K562 (cell line): ENCODE measurements around the gene MAP3K2. TPM values are rescaled to one million over a fixed set of nuclear protein-coding genes. Genes with fewer than 3 reads are reported as not detected.

Source experiments
- BHLHE40 ChIP-seq: IDR thresholded peaks from 2 replicates; pipeline ENCODE4 v1.6.1; 2011; ENCODE audit warnings: low read length, improper control_type of control experiment
- DPF2 ChIP-seq: fragments of 450-650 bp; IDR thresholded peaks from 2 replicates; pipeline ENCODE4 v1.6.1; 2016
- E2F5 ChIP-seq: sonication (generic); formaldehyde crosslinking; IDR thresholded peaks from 2 replicates; pipeline ENCODE4 v1.8.0; 2022; ENCODE audit warnings: mild to moderate bottlenecking, missing genetic modification reagents
- EP300 ChIP-seq: IDR thresholded peaks from 2 replicates; pipeline ENCODE4 v1.6.1; 2012; ENCODE audit warnings: low read length, improper control_type of control experiment
- ETV6 ChIP-seq, 3 experiments: fragments of 150-350 bp in 1 of 3; sonication (generic) in 1 of 3; formaldehyde crosslinking in 1 of 3; IDR thresholded peaks; 2 replicates each; pipeline versions ENCODE4 v1.6.1 to v1.8.0; 2014 to 2022; ENCODE audit warnings: borderline replicate concordance in 2 of 3, low read depth in 2 of 3, antibody characterized with exemption in 1 of 3, low read length in 1 of 3, mild to moderate bottlenecking in 1 of 3, missing genetic modification reagents in 1 of 3
- HMGN3 ChIP-seq: IDR thresholded peaks from 2 replicates; pipeline ENCODE4 v1.6.1; 2011; ENCODE audit warnings: borderline replicate concordance, low read depth, mild to moderate bottlenecking, mixed read lengths, low read length; ENCODE audit not compliant: insufficient read length; ENCODE audit errors: extremely low read depth
- KDM5B ChIP-seq: fragments of 200-600 bp; sonication (generic); IDR thresholded peaks from 2 replicates; pipeline ENCODE4 v1.6.1; 2012; ENCODE audit warnings: low read depth, mild to moderate bottlenecking, moderate library complexity, low read length, control low read depth, inconsistent platforms; ENCODE audit not compliant: insufficient replicate concordance
- MYNN ChIP-seq, 2 experiments: sonication (generic); formaldehyde crosslinking in 1 of 2; IDR thresholded peaks; 2 replicates each; pipeline versions ENCODE4 v1.5.0 to v1.6.1; 2016 to 2020; ENCODE audit warnings: antibody characterized with exemption in 1 of 2, missing genetic modification reagents in 1 of 2
- PCBP1 ChIP-seq: fragments of 200-400 bp; formaldehyde crosslinking; IDR thresholded peaks from 2 replicates; pipeline ENCODE4 v1.6.1; 2018; ENCODE audit warnings: mild to moderate bottlenecking, low read depth, low read length; ENCODE audit not compliant: poor library complexity, severe bottlenecking
- PPARD ChIP-seq: fragments of 250-450 bp; sonication (Bioruptor Pico); IDR thresholded peaks from 2 replicates; pipeline ENCODE4 v1.8.0; 2022; ENCODE audit warnings: inconsistent platforms, mild to moderate bottlenecking, moderate library complexity
- SMARCE1 ChIP-seq: fragments of 450-650 bp; IDR thresholded peaks from 2 replicates; pipeline ENCODE4 v1.7.1; 2016; ENCODE audit warnings: mild to moderate bottlenecking
- TRIM28 ChIP-seq: fragments of 450-650 bp; IDR thresholded peaks from 2 replicates; pipeline ENCODE4 v1.6.1; 2017
- ZBTB5 ChIP-seq: fragments of 450-650 bp; IDR thresholded peaks from 2 replicates; pipeline ENCODE4 v1.6.1; 2017; ENCODE audit warnings: antibody characterized with exemption
- ZNF212 ChIP-seq: fragments of 450-650 bp; formaldehyde crosslinking; IDR thresholded peaks from 2 replicates; pipeline ENCODE4 v1.4.0; 2020; ENCODE audit warnings: mild to moderate bottlenecking
- ZNF24 ChIP-seq: fragments of 450-650 bp; IDR thresholded peaks from 2 replicates; pipeline ENCODE4 v1.6.1; 2016
- ZNF668 ChIP-seq: fragments of 250-450 bp; sonication (Bioruptor Pico); IDR thresholded peaks from 2 replicates; pipeline ENCODE4 v1.8.0; 2022; ENCODE audit warnings: mild to moderate bottlenecking, inconsistent platforms
- polyA plus RNA-seq, 8 experiments: library from polyadenylated mRNA; depleted of rRNA in 4 of 8; stranded (reverse) in 5 of 8; unstranded in 3 of 8; fragments of >200 nt; fragmentation: Nextera tagmentation in 2 of 8; fragmentation: Illumina TruSeq in 1 of 8; extraction: Ambion mirVana in 2 of 8; extraction: Trizol in 1 of 8; gene quantifications; 2 replicates each; pipeline versions ENCODE4 v1.2.1 to v1.2.3, GENCODE V29; 2011 to 2014; ENCODE audit warnings: inconsistent platforms in 1 of 8, missing spikeins in 1 of 8
- total RNA-seq, 7 experiments: library from RNA; depleted of rRNA in 6 of 7; stranded (reverse); fragments of >200 nt in 6 of 7; fragmentation: Illumina TruSeq in 2 of 7; extraction: Trizol in 2 of 7; gene quantifications; 2 replicates each; pipeline versions ENCODE4 v1.2.1 to v1.2.3, GENCODE V29; 2011 to 2021; ENCODE audit warnings: low replicate concordance in 1 of 7
- TF ChIP-seq, protein P1 (sequence below): fragments of 450-650 bp; formaldehyde crosslinking; IDR thresholded peaks from 2 replicates; pipeline ENCODE4 v1.4.0; 2020; ENCODE audit warnings: mild to moderate bottlenecking, moderate library complexity
- TF ChIP-seq, protein P2 (sequence below): fragments of 250-450 bp; sonication (Bioruptor Pico); IDR thresholded peaks from 2 replicates; pipeline ENCODE4 v1.9.0; 2021; ENCODE audit warnings: mild to moderate bottlenecking, inconsistent platforms
- TF ChIP-seq, protein P3 (sequence below), 2 experiments: IDR thresholded peaks; 2 replicates each; pipeline ENCODE4 v1.6.1; 2011; ENCODE audit warnings: borderline replicate concordance in 1 of 2, control low read depth in 1 of 2, low read depth in 1 of 2, low read length in 1 of 2, mild to moderate bottlenecking in 1 of 2, mixed read lengths in 1 of 2, moderate library complexity in 1 of 2; ENCODE audit not compliant: insufficient read depth in 1 of 2, insufficient read length in 1 of 2, poor library complexity in 1 of 2, severe bottlenecking in 1 of 2; ENCODE audit errors: extremely low read depth in 1 of 2

Gene MAP3K2
- total and polyA plus RNA-seq, 9 of the 15 experiments (the other 6 are each of a cell fraction or from before 2014, with no cell fraction given) = 1.2 to 14.2 (median 5.7) TPM

GRCh38 chr2:127387655-127388422 lies at the start of gene MAP3K2 (continued):
- TF ChIP-seq DPF2 = 0 out of 2 replicates have a peak, but pooled peaks have one; percentile 29
- TF ChIP-seq, protein P1, sequence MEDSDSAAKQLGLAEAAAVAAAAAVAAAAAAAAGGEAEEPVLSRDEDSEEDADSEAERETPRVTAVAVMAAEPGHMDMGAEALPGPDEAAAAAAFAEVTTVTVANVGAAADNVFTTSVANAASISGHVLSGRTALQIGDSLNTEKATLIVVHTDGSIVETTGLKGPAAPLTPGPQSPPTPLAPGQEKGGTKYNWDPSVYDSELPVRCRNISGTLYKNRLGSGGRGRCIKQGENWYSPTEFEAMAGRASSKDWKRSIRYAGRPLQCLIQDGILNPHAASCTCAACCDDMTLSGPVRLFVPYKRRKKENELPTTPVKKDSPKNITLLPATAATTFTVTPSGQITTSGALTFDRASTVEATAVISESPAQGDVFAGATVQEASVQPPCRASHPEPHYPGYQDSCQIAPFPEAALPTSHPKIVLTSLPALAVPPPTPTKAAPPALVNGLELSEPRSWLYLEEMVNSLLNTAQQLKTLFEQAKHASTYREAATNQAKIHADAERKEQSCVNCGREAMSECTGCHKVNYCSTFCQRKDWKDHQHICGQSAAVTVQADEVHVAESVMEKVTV (CRISPR knock-in tag) = no peak
- TF ChIP-seq HMGN3 = peak; percentile 64
- TF ChIP-seq TRIM28 = no peak
- no peak for TF ChIP-seq SMARCE1
- TF ChIP-seq ZNF668 (CRISPR knock-in tag) = no peak
- TF ChIP-seq E2F5 = no peak
- TF ChIP-seq, protein P2, sequence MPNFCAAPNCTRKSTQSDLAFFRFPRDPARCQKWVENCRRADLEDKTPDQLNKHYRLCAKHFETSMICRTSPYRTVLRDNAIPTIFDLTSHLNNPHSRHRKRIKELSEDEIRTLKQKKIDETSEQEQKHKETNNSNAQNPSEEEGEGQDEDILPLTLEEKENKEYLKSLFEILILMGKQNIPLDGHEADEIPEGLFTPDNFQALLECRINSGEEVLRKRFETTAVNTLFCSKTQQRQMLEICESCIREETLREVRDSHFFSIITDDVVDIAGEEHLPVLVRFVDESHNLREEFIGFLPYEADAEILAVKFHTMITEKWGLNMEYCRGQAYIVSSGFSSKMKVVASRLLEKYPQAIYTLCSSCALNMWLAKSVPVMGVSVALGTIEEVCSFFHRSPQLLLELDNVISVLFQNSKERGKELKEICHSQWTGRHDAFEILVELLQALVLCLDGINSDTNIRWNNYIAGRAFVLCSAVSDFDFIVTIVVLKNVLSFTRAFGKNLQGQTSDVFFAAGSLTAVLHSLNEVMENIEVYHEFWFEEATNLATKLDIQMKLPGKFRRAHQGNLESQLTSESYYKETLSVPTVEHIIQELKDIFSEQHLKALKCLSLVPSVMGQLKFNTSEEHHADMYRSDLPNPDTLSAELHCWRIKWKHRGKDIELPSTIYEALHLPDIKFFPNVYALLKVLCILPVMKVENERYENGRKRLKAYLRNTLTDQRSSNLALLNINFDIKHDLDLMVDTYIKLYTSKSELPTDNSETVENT (CRISPR knock-in tag) = peak; percentile 59
- TF ChIP-seq PCBP1 = peak; percentile 64
- TF ChIP-seq, protein P3, sequence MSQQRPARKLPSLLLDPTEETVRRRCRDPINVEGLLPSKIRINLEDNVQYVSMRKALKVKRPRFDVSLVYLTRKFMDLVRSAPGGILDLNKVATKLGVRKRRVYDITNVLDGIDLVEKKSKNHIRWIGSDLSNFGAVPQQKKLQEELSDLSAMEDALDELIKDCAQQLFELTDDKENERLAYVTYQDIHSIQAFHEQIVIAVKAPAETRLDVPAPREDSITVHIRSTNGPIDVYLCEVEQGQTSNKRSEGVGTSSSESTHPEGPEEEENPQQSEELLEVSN (IDR thresholded peaks at IDR 0.05; ENCODE audit: borderline replicate concordance in 1 of 2, extremely low read depth in 1 of 2, insufficient read depth in 1 of 2, insufficient read length in 1 of 2, low read depth in 1 of 2, low read length in 1 of 2, poor library complexity in 1 of 2, severe bottlenecking in 1 of 2) = peak in 1 of 2 experiments; percentile 58
- peak; percentile 80 for TF ChIP-seq KDM5B
- peak; percentile 43; the same call in 1 of the 2 replicates for TF ChIP-seq ZBTB5
- TF ChIP-seq EP300 = peak; percentile 13; the same call in 1 of the 2 replicates
- no peak for TF ChIP-seq ETV6 (IDR thresholded peaks at IDR 0.05; ENCODE audit: borderline replicate concordance in 1 of 2, low read depth in 2 of 2, low read length in 1 of 2)
- TF ChIP-seq ETV6 (CRISPR knock-in tag; IDR thresholded peaks at IDR 0.05; ENCODE audit: borderline replicate concordance) = no peak
- TF ChIP-seq BHLHE40 = peak; percentile 55
- TF ChIP-seq ZNF24 = no peak
- TF ChIP-seq PPARD = no peak
- no peak for TF ChIP-seq ZNF212 (CRISPR knock-in tag)
- TF ChIP-seq MYNN (IDR thresholded peaks at IDR 0.05) = no peak
- no peak for TF ChIP-seq MYNN (CRISPR knock-in tag; IDR thresholded peaks at IDR 0.05)
